ENCODE data around the gene COL2A1. TPM values are rescaled to one million over a fixed set of nuclear protein-coding genes. Genes with fewer than 3 reads are reported as not detected.

The COL2A1 gene
- total and polyA plus RNA-seq, 9 of the 15 experiments (the other 6 are each of a cell fraction or from before 2014, with no cell fraction given): 0.46 TPM; not detected in 8

DNA sequence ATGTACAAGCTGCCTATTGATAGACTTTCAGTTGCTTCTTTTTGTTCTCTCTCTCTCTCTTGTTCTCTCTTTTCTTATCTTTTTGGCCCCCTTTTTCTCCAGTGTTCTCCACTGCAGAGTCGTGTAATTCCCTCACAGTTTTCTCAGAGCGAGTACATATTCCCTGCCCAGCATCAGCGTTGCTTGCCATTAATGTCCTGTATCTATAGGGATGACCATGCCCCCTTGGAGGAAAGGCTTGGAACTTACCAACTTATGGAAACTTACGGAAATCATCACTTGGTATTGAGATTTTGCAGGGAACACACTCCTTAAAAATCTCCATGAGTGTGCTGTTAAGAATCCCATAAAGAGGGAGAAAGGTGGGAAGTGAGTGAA lies 14.3 kb upstream of the COL2A1 start (continued):
- TF ChIP-seq SMAD4 (CRISPR knock-in tag; conservative IDR thresholded peaks at IDR 0.05) (no peak), MED1 (CRISPR knock-in tag; IDR thresholded peaks at IDR 0.05; ENCODE audit: borderline replicate concordance) (no peak), UBTF (IDR thresholded peaks at IDR 0.05; ENCODE audit: borderline replicate concordance in 1 of 2, low read depth in 2 of 2, low read length in 2 of 2) (no peak), ZNF444 (CRISPR knock-in tag; IDR thresholded peaks at IDR 0.05) (no peak), ZNF75A (CRISPR knock-in tag; IDR thresholded peaks at IDR 0.05) (no peak), KDM2B (CRISPR knock-in tag; IDR thresholded peaks at IDR 0.05) (no peak), CBFB (CRISPR knock-in tag; IDR thresholded peaks at IDR 0.05) (no peak), NR2F6 (CRISPR knock-in tag; IDR thresholded peaks at IDR 0.05) (no peak)

- no peaks in the 10 kb centered on the region for H3K36me3 ChIP-seq (ENCODE audit: control insufficient read depth, insufficient read depth, low read length)
- BruUV-seq (replicated peaks): no TSS peak
- intact Hi-C loops (cut with micrococcal nuclease) (no loop called here), in situ Hi-C loops (cut with MboI) (no loop called here)
- H3K4me1 ChIP-seq (replicated peaks in 1 of 2; ENCODE audit: control insufficient read depth in 2 of 2, insufficient read depth in 2 of 2, low read length in 2 of 2): no peaks in the 10 kb centered on the region
- no peaks in the 10 kb centered on the region; the same call in 1 of the 2 replicates for H4K20me1 ChIP-seq (replicated peaks; ENCODE audit: control insufficient read depth, insufficient read depth, low read length)
- H3K27ac ChIP-seq (ENCODE audit: extremely low read depth, low read depth, low read length): no peak overlapping the region
- H3K9me1 ChIP-seq (ENCODE audit: control insufficient read depth, insufficient read depth, low read length): no peaks in the 10 kb centered on the region
- H3K27me3 ChIP-seq (ENCODE audit: control insufficient read depth in 2 of 2, insufficient read depth in 2 of 2, low read length in 2 of 2): peaks cover 54 to 56% of the 10 kb centered on the region in 2 experiments
- H3K9me3 ChIP-seq (replicated peaks; ENCODE audit: control insufficient read depth, insufficient read depth, low read depth, low read length): no peaks in the 10 kb centered on the region
- ATAC-seq (no peak), FAIRE-seq (no peak), DNase-seq (ENCODE audit: extremely low read depth in 1 of 4, low spot score in 3 of 4) (no peak)
- WGBS (ENCODE audit: insufficient coverage, low coverage, missing lambda C conversion rate): 0% methylated on average over 4 of the region's 4 CpGs
- H3K4me2 ChIP-seq (ENCODE audit: insufficient read depth, low read length): no peak overlapping the region
- no peaks in the 10 kb centered on the region for H3K79me2 ChIP-seq (ENCODE audit: control insufficient read depth, insufficient read depth, low read length)
- H2AFZ ChIP-seq (ENCODE audit: low read depth, low read length): no peak overlapping the region
- H3K4me3 ChIP-seq: no peak overlapping the region
- CTCF ChIA-PET (ENCODE audit: low intra/inter-chr PET ratio): no interaction called here
- H3K9ac ChIP-seq (ENCODE audit: insufficient read depth in 1 of 2, low read depth in 2 of 2, low read length in 2 of 2): no peak overlapping the region
- POLR2A ChIA-PET: interaction anchor here (0.6 to 1.2 kb wide), 2 partner anchors 11 to 38 kb away, joined by 3 to 5 read pairs; no protein-coding TSS in a partner anchor
- TF ChIP-seq RUNX1 (IDR thresholded peaks at IDR 0.05; ENCODE audit: low read depth) (no peak), NCOA2 (IDR thresholded peaks at IDR 0.05; ENCODE audit: partially characterized antibody in 2 of 2) (no peak), TSHZ1 (CRISPR knock-in tag; IDR thresholded peaks at IDR 0.05) (no peak), GABPA (tag; conservative IDR thresholded peaks at IDR 0.05; ENCODE audit: low read depth) (no peak), PPARD (CRISPR knock-in tag; IDR thresholded peaks at IDR 0.05) (no peak), PHF21A (IDR thresholded peaks at IDR 0.05; ENCODE audit: borderline replicate concordance, low read depth) (no peak), KAT7 (CRISPR knock-in tag; IDR thresholded peaks at IDR 0.05; ENCODE audit: borderline replicate concordance) (no peak), JUNB (CRISPR knock-in tag; conservative IDR thresholded peaks at IDR 0.05) (no peak)
Observed at GRCh38 chr12:48017921-48018617, 13.8 kb upstream of the COL2A1 start.
